NCI-H748 (cell line): ENCODE data around the gene ZNF318.
"Not testable (repeated sequence)": the region's sequence is repeated elsewhere in the genome, so short reads cannot be mapped to it uniquely, and the experiment has no call there.

Source experiments
- DNase-seq: peaks from one replicate; lab custom pipeline; 2025; ENCODE audit not compliant: unreplicated experiment; lab: John Stamatoyannopoulos, UW

ZNF318 gene

DNA sequence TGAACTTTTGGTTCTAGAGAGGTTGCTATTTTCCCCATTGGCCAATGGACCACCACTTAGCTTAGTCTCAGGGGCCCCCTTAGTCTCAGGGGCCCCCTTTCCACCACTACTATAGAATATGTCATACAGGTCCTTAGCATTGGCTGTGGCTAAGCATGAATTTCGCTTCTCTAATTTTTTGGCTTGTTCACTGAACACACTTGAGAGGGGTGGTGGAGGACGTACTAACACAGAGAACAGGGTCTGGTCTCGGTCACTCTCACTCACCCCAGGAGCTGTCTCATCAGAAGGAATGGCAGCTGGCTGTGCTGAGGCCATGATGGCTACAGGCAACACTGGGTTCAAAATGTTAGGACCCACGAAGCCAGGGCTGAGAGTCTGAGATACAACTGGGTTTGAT, 30.3 kb downstream of the ZNF318 start:
- no peak for DNase-seq

DNA sequence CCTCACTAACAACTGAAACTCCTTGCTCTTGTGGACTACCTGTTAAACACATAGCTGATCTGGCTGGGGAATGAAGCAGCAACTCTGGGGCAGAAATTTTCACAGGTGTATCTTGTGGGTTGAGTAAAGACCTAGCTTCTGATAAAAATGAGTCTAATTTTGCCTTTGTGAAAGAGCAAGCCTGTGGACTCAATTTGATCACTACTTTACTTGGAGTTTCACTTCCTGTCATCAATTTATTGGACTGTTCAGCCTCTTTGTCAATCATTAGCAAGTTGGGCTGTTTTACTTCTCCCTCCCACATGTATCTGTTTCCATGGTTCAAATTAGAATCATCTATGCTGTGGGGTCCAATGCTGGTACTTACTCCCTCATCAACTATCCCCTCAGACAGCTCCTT, 31.2 kb downstream of the ZNF318 start:
- no peak for DNase-seq

DNA sequence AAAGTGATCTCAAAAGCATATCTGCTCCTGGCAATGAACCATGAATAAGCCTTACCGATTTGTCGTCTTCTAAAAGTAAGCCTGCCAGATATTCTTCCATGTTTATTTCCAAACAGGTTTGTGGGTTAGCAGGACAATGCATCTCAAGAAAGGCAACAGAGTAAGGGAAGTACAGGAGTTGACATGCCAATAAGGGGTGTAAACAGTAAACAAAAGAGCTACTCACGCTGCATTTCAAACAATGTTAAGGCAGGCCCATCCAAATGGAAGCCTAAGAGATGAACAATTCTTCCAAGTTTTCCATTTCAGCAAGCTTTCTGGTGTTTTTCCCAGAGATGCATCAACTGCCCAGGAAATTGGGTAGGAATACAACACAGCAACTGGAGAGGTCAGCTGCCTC, 33.1 kb downstream of the ZNF318 start:
- DNase-seq = no peak

DNA sequence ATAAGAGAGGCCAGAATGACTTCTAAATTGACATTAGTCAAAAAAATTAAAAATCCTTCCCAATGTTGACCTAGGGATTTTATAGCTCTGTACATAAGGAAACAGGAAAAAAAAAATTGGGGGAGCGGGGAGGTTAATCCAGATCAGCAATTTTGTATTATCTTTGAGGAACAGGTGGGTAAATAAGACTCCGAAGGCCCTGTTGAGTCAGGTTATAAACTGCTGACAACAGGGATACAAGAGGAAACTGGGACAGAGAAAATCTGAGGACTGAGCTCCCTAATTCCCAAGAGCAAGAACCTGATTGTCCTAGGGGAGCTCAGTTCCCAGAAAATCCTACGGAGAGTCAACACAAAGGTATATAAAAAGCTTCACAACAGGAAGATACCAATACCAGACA, 34.0 kb downstream of the ZNF318 start:
- peak; percentile 40 for DNase-seq

DNA sequence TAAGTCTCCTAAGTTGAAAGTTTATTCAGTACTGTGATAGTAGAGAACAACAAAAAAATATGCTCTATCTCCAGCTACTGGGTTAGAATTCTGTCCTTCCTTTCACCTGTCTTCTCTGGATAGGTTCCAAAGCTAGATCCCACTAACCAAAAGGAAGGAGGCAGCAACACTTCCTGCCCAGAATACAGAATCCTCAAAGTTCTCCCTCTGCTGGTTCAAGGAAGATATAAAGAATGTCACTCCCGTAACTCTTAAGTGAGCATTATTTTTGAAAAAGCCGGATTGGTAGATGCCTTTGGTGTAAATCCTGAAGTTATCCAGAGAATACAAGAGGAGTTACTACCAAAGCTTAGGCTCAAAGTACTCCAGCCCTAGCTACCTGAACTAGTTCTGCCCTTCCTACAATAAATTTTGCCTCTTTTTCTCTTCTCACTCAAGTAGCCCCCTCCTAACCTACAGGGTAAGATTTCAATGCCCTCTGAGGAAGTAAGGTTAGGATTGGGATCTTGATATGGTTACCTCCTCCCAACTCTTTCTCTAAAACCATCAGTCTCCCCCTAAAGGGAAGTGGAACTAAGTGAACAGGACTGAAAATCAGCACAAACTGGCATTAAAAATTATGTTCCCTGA, 34.9 kb downstream of the ZNF318 start:
- DNase-seq = peak; percentile 42

DNA sequence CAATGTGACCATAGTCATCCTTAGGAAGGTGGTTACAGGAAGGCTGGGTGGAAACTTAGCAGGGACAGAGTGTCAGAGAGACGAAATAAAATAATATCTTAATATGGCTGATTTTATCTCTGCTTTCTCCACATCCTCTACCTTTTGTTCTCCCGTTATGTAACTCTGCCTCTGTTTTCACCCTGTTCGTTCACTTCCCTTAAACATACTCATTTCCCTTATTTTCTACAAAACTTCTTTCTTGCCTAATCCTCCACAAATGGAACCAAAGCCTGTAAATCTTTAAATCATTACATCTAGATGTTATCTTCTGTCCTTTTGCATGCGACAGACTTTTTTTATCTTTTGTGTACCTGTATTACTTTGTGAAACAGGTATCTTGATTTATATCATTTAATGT, 37.6 kb downstream of the ZNF318 start:
- DNase-seq = no peak

DNA sequence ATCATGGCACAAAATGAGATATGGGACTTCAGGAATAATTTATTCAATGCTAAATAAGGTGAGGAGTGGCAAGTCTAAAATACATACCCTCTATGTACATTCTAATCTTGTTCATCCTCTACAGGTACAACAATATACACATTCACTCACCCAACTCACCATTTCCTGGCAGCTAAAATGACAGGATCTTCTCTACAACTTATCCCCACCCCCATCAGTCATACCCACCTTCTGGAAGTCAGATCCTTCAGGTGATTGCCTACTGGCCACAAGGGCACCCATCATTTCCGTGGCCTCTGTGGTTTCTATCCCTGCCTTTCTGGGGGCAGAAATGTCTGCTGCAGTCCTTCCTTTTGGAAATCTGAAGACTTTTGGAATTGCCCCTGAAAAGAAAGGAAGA, 38.0 kb downstream of the ZNF318 start:
- no peak for DNase-seq

DNA sequence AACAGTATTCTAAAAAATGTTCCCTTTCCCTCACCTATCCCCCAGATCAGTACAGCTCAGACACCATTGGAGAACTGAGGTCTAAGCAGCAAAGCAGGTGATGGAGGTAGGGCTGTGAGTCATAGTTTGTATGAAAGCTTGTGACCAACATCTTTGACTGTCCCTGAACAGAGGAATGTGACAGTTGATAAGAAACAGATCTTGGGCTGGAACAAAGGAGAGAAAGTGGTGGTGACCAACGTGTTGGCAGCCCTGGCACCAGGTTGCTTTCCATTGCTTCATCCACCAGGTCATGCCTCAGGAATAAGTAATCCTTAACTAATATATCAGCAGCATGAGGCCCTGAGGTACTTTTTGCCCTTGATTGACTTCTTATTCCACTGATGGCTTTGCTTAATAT, 40.9 kb downstream of the ZNF318 start:
- no peak for DNase-seq

DNA sequence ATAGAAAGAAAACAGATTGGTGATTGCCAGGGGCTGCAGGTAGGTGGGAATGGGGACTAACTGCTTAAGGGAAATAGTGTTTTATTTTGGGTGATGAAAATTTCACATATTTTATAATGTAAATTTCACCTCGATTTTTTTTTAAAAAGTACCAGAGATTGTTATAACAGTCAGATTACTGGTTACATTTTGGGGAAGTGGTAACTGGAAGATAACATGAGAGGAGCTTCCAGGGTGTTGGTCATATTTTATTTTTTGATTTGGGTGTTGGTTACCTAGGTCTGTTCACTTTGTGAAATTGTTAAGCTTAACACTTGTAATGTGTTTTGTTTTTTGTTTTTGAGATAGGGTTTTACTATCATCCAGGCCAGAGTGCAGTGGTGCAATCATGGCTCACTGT, 43.6 kb downstream of the ZNF318 start:
- DNase-seq = no peak

DNA sequence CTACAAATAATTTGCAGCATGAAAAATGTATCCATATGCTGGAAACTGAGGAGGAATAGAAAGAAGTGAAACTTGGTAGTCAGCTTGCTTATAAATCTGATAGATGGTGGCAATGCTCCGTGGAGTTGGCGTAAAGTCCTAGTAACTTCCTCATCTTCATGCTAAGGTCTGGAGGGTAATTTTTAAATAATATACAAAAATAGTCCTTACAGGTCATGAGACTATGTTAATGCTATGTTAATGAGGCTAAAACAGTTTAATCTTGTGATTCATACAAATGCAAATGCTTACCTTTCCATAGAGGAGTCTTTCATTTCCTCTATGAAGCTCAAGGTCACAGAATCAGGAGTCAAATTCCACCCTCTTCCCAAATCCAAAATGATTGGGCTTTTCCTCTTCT, 51.4 kb downstream of the ZNF318 start:
- no peak for DNase-seq

DNA sequence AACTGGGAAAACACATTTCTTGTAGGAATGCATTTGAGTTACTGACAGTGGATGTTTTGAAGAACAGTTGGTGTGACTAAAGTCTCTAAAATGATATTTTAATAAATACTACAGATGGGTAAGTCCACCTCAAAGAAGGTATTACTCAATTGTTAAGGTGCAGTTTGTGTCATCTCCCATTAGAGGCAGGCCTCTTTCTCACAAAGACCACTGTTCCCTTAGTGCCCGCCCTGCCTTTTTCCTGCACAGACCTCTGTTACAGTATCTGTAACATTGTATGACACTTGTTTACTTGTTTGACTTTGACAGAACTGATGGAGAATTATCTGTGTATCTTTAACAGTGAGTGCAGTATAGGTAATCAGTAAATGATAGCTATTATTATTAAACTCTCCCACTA, 55.6 kb downstream of the ZNF318 start:
- no peak for DNase-seq

DNA sequence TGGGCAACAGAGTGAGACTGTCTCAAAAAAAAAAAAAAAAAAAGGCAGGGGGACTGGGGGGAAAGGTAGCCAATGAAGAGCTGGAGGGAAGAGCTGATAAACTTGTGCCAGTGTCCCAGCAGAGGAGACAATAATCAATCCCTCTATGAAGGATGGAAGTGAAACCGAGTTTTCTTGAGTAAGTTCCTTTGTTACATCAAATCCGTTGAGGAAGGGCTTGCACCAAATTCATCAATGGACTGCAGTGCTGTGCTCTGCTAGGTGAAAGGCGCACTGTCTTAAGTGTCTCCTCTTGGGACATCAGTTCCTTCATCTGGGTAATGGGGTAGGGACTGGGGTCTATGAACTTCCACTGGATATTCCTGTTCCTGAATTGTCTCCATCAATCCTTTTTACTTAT, 57.8 kb downstream of the ZNF318 start:
- DNase-seq = no peak

DNA sequence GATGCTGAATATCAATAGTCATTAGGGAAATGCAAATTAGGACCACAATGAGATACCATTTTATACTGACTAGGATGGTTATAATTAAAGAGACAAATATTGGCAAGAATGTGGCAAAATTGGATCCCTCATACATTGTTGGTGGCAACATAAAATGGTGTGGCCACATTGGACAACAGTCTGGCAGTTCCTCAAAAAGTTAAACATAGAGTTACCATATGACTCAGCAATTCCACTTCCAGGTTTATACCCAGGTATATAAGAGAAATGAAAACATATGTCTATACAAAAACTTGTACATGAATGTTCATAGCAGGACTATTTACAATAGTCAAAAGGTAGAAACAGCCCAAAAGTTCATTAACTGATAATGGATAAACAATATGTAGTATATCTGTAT, 58.8 kb downstream of the ZNF318 start:
- no peak for DNase-seq

DNA sequence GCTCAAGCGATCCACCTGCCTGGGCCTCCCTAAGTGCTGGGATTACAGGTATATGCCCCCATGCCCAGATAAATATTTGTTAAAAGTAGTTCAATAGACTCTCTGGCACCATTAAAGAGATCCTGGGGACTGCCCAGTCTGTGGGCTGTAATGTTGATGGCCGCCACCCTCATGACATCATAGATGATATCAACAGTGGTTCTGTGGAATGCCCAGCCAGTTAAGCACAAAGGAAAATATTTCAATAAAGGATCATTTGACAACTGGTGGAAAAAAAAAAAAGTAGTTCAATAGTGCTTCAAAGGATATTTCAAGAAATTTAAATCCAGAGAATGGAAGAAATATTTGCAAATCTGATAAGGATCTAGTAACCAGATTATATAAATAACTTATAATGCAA, 59.3 kb downstream of the ZNF318 start:
- no peak for DNase-seq

DNA sequence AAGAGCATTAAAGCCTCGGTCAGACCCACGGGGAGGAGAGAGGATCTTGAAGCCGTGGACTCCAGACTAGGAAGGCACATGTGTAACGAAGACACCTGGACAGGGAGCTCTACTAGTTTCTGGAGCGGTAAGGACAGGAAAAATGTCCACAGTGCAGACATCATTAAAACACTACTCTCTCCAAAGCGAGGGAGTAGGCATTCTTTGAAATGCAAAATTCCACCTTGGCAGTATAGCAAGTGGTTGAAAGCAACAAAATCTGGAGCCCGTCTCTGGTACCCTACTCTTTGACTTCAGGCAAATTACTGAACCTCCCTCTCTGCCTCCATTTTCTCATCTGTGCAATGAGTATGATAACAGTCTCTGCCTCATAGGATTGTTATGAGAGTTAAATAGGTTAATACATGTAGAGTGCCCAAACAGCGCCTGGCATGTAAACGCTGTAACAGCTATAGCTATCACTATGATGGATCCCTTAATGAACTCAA, 60.4 kb downstream of the ZNF318 start:
- no peak for DNase-seq

DNA sequence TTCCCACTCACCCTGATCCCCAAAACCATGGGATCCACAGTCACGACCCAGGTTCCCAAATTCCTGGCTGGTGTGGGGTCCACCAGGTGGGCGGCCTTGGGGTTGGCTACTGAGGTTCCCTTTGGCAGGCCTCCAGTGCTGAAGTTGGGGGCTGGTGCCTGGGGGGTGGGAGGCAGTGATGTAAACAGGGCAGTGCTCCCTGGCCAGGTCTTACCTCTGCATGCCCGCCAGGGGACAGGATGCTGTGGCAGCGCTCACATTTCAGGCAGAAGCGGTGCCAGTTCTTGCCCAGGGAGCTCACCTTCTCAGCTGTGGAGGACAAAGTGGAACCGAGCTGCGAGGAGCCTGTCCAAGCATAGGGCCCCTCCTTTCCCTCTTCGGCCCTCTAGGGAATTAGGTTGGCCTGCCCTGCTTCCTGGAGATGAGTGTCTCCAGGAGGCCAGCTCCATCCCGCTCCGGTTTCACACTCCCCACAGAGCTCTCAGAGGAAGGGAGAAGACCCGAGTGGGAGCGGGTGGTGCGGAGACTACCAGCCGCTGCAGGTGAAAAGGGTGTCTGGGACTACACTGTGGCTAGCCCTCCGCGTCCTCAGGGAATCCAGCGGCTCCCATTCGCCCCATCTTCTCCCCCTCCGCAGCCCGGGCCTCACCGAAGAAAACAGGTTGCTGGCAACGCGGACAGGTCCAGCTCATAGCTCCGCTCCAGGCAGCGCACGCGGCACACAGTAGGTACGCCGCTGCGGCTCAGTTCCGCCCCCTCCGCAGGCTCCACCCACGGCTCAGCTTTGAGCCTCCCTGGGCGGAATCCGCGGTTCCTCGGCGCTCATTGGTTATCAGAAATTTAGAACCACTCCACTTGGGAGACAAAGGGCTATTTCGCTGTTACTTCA, 61.1 kb downstream of the ZNF318 start, which contains the start of gene CRIP3:
Gene CRIP3, minus strand, starts transcription at position 726 of the 889 bp plus-strand sequence. Its CDS starts 34 bp downstream, at position 692.
- DNase-seq = peak; percentile 84

DNA sequence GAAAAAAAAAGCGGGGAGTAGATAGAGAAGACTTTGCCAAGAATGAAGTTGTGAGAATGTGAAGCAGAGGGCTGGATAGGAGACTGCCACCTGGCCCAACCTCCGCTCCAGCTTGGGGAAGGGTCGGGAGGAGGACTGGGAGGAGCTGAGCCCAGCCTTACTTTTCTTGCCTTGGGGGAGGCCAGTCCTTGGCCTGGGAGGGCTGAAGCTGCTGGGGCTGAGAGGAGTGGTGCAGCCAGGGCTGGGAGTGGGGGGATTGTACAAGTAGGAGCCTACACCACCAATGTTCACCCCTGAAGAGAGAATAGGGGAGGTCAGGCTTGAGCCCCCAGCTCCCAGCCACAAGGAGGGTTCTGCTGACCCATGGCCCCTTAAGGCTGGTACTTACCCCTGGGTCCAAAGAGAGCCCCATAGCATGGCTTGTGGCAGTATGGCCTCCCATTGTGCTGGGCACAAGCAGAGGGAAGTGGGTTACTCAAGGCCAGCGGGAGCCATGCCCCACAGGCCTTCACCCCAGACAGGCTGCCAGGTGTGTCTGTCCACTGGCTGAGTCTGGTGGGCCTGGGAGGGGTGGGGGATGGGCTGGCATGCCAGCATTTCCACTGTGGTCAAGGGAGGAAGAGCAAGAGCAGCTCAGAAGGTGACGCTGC, 61.9 kb downstream of the ZNF318 start:
- DNase-seq = no peak

DNA sequence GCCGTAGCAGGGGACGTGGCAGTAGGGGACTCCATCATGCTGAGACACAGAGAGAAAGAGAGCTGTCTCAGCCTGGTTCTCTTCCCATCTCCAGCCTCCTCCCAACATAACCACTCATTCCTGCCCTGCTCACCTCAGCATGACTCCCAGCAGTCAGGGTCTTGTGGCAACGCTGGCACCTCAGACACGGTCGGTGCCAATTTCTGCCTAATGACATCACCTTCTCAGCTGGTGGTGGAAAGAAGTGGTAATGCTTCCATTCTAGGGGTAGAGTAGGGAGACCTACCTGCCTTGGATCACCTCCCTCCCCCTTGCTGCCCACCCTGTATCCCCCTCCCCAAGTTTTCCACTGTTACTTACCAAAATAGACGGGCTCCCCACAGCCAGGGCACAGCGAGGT, 63.4 kb downstream of the ZNF318 start:
- DNase-seq = no peak

DNA sequence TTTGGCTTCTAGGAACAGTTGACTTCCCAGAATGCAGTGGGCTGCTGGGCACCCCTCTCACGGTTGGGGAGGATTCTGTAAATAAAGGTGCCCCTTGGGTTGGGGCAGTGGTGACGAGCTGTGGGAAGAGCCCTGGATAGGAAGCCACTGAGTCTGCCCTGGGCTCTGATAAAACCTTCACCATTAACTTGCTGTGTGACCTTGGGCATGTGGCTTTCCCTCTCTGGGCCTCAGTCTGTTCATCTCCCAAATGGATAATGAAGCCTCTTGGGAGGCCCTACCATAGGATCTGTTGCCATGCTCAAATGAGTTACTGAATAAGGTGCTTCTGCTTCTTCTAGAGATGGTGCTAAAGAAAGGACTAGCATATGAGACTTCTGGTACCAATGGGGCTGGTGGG, 64.6 kb downstream of the ZNF318 start:
- DNase-seq = no peak

DNA sequence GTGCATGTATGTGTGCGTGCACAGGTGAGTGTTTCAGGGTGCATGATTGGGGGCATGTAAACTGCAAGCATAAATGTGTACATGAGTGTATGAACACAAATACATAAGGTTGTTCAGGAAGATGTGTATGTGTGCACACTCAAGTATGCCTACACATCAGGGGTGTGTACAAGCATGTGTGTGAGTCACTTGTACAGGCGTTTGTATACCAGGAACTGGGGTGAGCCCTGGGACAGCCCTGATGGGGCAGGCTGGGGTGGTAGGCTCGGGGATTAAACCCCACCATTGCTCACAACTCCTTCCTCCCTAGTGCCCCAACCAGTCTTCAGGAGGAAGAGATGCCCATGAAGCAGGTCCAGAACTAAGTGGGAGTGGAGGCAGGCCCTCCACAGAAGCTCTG, 65.1 kb downstream of the ZNF318 start:
- no peak for DNase-seq

DNA sequence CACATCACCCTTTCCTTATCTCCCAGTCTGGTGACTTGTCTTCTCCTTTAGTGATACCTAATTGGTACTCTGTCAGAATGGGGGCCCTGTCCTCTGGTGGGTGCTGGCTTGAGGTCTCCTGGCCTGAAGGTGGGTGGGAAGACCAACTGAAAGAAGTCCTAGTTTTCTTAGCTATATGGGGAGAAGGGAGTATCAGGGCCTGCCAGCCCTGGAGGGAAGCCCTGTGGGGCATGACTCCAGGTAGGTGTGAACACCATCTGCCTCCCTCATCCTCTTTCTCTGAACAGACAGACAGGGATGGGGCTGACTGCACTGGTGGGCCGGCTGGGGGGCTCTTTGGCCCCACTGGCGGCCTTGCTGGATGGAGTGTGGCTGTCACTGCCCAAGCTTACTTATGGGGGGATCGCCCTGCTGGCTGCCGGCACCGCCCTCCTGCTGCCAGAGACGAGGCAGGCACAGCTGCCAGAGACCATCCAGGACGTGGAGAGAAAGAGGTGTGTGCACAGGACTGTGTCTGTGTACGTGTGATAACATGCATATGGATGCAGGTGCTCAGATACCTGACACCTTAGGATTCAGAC, 65.6 kb downstream of the ZNF318 start:
- DNase-seq = no peak

DNA sequence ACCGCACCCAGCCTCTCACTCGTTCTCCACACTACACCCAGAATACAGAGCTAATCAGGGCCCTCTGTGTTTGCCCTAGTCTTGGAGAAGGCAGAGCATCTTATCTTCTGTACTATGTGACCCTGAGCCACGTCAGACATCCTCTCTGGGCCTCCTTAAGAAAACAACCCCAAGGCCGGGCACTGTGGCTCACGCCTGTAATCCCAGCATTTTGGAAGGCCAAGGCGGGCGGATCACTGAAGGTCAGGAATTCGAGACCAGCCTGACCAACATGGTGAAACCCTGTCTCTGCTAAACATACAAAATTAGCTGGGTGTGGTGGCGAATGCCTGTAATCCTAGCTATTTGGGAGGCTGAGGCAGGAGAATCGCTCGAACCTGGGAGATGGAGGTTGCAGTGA, 66.4 kb downstream of the ZNF318 start:
- DNase-seq = not testable (repeated sequence)
